ENCODE measurements around the gene TMEM51.

The TMEM51 gene

DNA sequence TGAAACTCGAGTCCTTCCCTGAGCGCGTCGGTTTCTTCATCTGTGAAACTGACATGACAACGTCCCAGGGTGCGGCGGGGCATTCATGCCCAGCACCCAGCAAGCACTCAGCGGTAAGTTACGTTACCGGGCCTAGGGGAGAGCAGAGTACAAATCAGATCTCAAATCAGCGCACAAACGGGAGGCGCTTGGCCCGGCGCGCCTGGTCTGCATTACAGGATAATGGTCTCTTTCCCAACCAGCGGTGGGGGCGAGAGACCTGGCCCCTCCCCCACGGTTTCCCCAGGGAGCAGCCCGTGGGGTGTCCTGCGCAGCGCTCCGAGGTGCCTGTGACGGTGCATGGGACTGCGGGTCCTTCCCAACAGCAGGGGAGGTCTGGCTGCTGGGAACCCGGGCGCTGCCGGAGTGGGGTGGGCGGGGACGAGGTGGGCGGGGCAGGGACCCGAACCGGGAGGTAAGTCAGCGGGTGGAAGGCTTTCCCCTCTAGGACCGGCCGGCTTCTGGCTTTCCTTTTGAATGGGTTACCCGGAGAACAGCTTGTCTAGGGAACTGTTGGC lies 1.0 kb downstream of the TMEM51 start:
- no peak overlapping the region for H3K4me3 ChIP-seq (ENCODE audit: low read length)
- no peak overlapping the region for H3K27ac ChIP-seq (ENCODE audit: low read depth, low read length)
- no peaks in the 10 kb centered on the region for H3K79me2 ChIP-seq (ENCODE audit: control insufficient read depth, low read length)
- no peak overlapping the region for H3K4me2 ChIP-seq (ENCODE audit: low read length)
- no peaks in the 10 kb centered on the region for H3K9me3 ChIP-seq (ENCODE audit: control insufficient read depth, insufficient read depth, low read length)
- no peaks in the 10 kb centered on the region for H3K36me3 ChIP-seq (ENCODE audit: control insufficient read depth, low read length)
- H3K27me3 ChIP-seq (ENCODE audit: control insufficient read depth, low read length): peaks cover 5% of the 10 kb centered on the region
- TF ChIP-seq, protein P1, sequence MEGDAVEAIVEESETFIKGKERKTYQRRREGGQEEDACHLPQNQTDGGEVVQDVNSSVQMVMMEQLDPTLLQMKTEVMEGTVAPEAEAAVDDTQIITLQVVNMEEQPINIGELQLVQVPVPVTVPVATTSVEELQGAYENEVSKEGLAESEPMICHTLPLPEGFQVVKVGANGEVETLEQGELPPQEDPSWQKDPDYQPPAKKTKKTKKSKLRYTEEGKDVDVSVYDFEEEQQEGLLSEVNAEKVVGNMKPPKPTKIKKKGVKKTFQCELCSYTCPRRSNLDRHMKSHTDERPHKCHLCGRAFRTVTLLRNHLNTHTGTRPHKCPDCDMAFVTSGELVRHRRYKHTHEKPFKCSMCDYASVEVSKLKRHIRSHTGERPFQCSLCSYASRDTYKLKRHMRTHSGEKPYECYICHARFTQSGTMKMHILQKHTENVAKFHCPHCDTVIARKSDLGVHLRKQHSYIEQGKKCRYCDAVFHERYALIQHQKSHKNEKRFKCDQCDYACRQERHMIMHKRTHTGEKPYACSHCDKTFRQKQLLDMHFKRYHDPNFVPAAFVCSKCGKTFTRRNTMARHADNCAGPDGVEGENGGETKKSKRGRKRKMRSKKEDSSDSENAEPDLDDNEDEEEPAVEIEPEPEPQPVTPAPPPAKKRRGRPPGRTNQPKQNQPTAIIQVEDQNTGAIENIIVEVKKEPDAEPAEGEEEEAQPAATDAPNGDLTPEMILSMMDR (IDR thresholded peaks at IDR 0.05; ENCODE audit: low read depth, low read length, poor library complexity, severe bottlenecking): no peak
- no peak for TF ChIP-seq EZH2phosphoT487 (IDR thresholded peaks at IDR 0.05; ENCODE audit: borderline replicate concordance, low read length)
- no peaks in the 10 kb centered on the region for H3F3A ChIP-seq (ENCODE audit: control insufficient read depth, insufficient read depth)
- H3K4me1 ChIP-seq (ENCODE audit: control insufficient read depth, low read length): no peaks in the 10 kb centered on the region
- H4K20me1 ChIP-seq (ENCODE audit: control insufficient read depth, insufficient read depth, low read depth, low read length): no peaks in the 10 kb centered on the region
- no peaks in the 10 kb centered on the region for H3K9me2 ChIP-seq (replicated peaks; ENCODE audit: control insufficient read depth, low read length)

DNA sequence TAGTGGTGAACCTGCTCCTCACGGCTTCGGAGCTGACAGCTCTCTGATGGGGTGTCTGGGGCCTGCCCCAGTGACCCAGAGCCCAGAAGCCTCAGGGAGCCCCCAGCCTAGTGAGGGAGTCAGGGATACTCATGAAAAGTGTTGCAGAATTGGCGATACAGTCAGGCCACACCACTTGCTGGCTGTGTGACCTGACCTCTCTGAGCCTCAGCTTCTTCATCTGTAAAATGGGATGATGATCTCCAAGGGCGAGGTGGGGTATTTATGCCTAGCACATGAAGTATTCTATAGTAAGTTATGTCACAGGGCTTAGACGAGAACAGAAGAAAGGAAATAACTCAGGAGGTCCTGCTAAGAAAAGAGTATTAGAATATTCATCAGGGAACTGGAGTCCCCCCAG lies 1.6 kb downstream of the TMEM51 start:
- no peak overlapping the region for H3K4me2 ChIP-seq (ENCODE audit: low read length)
- no peaks in the 10 kb centered on the region for H3K9me3 ChIP-seq (ENCODE audit: control insufficient read depth, insufficient read depth, low read length)
- no peaks in the 10 kb centered on the region for H3F3A ChIP-seq (ENCODE audit: control insufficient read depth, insufficient read depth)
- no peaks in the 10 kb centered on the region for H3K4me1 ChIP-seq (ENCODE audit: control insufficient read depth, low read length)
- H3K27ac ChIP-seq (ENCODE audit: low read depth, low read length): no peak overlapping the region
- no peaks in the 10 kb centered on the region for H3K79me2 ChIP-seq (ENCODE audit: control insufficient read depth, low read length)
- H3K36me3 ChIP-seq (ENCODE audit: control insufficient read depth, low read length): no peaks in the 10 kb centered on the region
- H3K4me3 ChIP-seq (ENCODE audit: low read length): no peak overlapping the region
- no peaks in the 10 kb centered on the region for H3K9me2 ChIP-seq (replicated peaks; ENCODE audit: control insufficient read depth, low read length)
- H3K27me3 ChIP-seq (ENCODE audit: control insufficient read depth, low read length): peaks cover 5% of the 10 kb centered on the region
- no peaks in the 10 kb centered on the region for H4K20me1 ChIP-seq (ENCODE audit: control insufficient read depth, insufficient read depth, low read depth, low read length)
- no peak for TF ChIP-seq EZH2phosphoT487 (IDR thresholded peaks at IDR 0.05; ENCODE audit: borderline replicate concordance, low read length)
- TF ChIP-seq, protein P1 (IDR thresholded peaks at IDR 0.05; ENCODE audit: low read depth, low read length, poor library complexity, severe bottlenecking): no peak

DNA sequence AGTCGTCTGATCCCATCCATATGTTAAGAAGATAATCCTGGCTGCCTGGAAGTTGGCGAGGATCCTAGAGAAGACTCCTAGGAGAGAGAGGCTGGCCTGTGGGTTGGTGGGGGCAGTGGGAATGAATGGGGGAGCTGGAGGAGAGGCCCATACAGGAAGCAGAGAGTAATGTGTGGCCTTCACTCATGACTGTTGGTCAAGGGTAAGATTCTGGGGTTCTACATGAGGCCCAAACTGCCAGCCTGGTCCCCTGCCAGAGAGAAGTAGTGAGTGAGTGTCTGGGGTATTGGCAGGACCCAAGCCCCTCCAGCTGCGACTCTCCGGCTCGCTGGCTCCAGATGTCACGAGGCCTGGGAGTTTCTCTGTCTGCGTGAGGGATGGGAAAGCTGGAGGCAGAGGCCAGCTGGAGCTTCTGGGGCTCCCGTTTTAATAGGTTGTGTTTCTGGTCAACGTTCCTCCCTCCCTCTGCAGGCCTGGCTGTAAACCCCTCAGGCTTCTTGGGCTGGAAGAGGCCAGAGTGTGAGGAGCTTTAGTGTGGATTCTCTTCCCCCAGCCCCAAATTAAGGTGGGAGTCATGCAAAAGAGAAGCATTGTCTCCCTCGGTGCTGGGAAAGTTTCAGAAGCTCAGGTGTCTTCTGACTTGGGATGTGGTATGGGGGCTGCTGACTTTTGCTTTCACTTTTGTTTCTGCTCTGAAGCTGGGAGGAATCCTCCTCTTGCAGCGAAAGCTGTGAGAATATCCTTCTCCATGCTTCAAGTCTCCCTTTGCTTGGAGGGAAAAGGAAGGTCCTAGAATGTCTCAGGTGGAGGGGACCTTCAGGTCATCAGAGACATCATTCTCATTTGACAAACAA lies 2.6 kb downstream of the TMEM51 start:
- Histone ChIP-seq H3K27ac (ENCODE audit: low read depth, low read length) (no peak overlapping the region), H3K79me2 (ENCODE audit: control insufficient read depth, low read length) (no peaks in the 10 kb centered on the region), H3F3A (ENCODE audit: control insufficient read depth, insufficient read depth) (no peaks in the 10 kb centered on the region), H3K36me3 (ENCODE audit: control insufficient read depth, low read length) (no peaks in the 10 kb centered on the region), H3K27me3 (ENCODE audit: control insufficient read depth, low read length) (peaks cover 5% of the 10 kb centered on the region), H3K4me2 (ENCODE audit: low read length) (no peak overlapping the region), H3K4me3 (ENCODE audit: low read length) (no peak overlapping the region), H4K20me1 (ENCODE audit: control insufficient read depth, insufficient read depth, low read depth, low read length) (no peaks in the 10 kb centered on the region), H3K9me3 (ENCODE audit: control insufficient read depth, insufficient read depth, low read length) (no peaks in the 10 kb centered on the region), H3K9me2 (replicated peaks; ENCODE audit: control insufficient read depth, low read length) (no peaks in the 10 kb centered on the region), H3K4me1 (ENCODE audit: control insufficient read depth, low read length) (no peaks in the 10 kb centered on the region)
- no peak for TF ChIP-seq EZH2phosphoT487 (IDR thresholded peaks at IDR 0.05; ENCODE audit: borderline replicate concordance, low read length)
- TF ChIP-seq, protein P1 (IDR thresholded peaks at IDR 0.05; ENCODE audit: low read depth, low read length, poor library complexity, severe bottlenecking): no peak

Measured in DOHH2 (cell line).